KOPT-K1 (cell line): ENCODE measurements around the gene CNTNAP5.

Experiments used
- H3K27ac ChIP-seq: fragments of 200-600 bp; sonication (generic); 2 replicates; pipeline ENCODE4 v1.5.1; 2016; ENCODE audit warnings: antibody characterized with exemption, mild to moderate bottlenecking, low read depth, low read length; ENCODE audit not compliant: poor library complexity, severe bottlenecking
- H3K36me3 ChIP-seq: fragments of 200-600 bp; sonication (generic); 2 replicates; pipeline ENCODE4 v1.5.1; 2017; ENCODE audit warnings: antibody characterized with exemption, mild to moderate bottlenecking, low read length, moderate library complexity; ENCODE audit not compliant: insufficient read depth
- H3K9me3 ChIP-seq: fragments of 200-600 bp; sonication (generic); 2 replicates; pipeline ENCODE4 v1.5.1; 2017; ENCODE audit warnings: antibody characterized with exemption, low read length, mild to moderate bottlenecking; ENCODE audit not compliant: insufficient read depth, poor library complexity, severe bottlenecking

Gene CNTNAP5

GRCh38 chr2:124025171-124025580 lies at the start of gene CNTNAP5:
Gene CNTNAP5 (plus strand): TSS chr2:124025287. CDS start chr2:124025651, 364 bp downstream.
- Histone ChIP-seq H3K36me3 (no peaks in the 10 kb centered on the region), H3K9me3 (no peaks in the 10 kb centered on the region), H3K27ac (no peak within 1 kb of the TSS)

GRCh38 chr2:123976054-123976648 lies 48.9 kb upstream of the CNTNAP5 start:
- Histone ChIP-seq H3K9me3 (peaks cover 10% of the 10 kb centered on the region), H3K27ac (no peak overlapping the region), H3K36me3 (no peaks in the 10 kb centered on the region)

- Histone ChIP-seq H3K9me3 (no peaks in the 10 kb centered on the region), H3K27ac (no peak overlapping the region), H3K36me3 (no peaks in the 10 kb centered on the region)
Observed at GRCh38 chr2:123993728-123994323, 31.3 kb upstream of the CNTNAP5 start.

GRCh38 chr2:123999681-124000080 lies 25.4 kb upstream of the CNTNAP5 start:
- Histone ChIP-seq H3K36me3 (no peaks in the 10 kb centered on the region), H3K27ac (no peak overlapping the region), H3K9me3 (no peaks in the 10 kb centered on the region)

- Histone ChIP-seq H3K9me3 (no peaks in the 10 kb centered on the region), H3K36me3 (no peaks in the 10 kb centered on the region), H3K27ac (no peak overlapping the region)
Observed at GRCh38 chr2:124001696-124002430, 23.2 kb upstream of the CNTNAP5 start.

GRCh38 chr2:124018890-124019289 lies 6.2 kb upstream of the CNTNAP5 start:
- Histone ChIP-seq H3K36me3 (no peaks in the 10 kb centered on the region), H3K27ac (no peak overlapping the region), H3K9me3 (no peaks in the 10 kb centered on the region)

- Histone ChIP-seq H3K27ac (no peak overlapping the region), H3K36me3 (no peaks in the 10 kb centered on the region), H3K9me3 (no peaks in the 10 kb centered on the region)
Observed at GRCh38 chr2:124024561-124025170, 421 bp upstream of the CNTNAP5 start.

- H3K27ac ChIP-seq = no peak overlapping the region
- H3K9me3 ChIP-seq = no peaks in the 10 kb centered on the region
- H3K36me3 ChIP-seq = no peaks in the 10 kb centered on the region
Observed at GRCh38 chr2:124025891-124026434, 876 bp downstream of the CNTNAP5 start.

- Histone ChIP-seq H3K36me3 (no peaks in the 10 kb centered on the region), H3K9me3 (no peaks in the 10 kb centered on the region), H3K27ac (no peak overlapping the region)
Observed at GRCh38 chr2:124026503-124026902, 1.4 kb downstream of the CNTNAP5 start.

- Histone ChIP-seq H3K9me3 (no peaks in the 10 kb centered on the region), H3K27ac (no peak overlapping the region), H3K36me3 (no peaks in the 10 kb centered on the region)
Observed at GRCh38 chr2:124027182-124027581, 2.1 kb downstream of the CNTNAP5 start.

GRCh38 chr2:124032799-124033198 lies 7.7 kb downstream of the CNTNAP5 start:
- Histone ChIP-seq H3K36me3 (no peaks in the 10 kb centered on the region), H3K9me3 (no peaks in the 10 kb centered on the region), H3K27ac (no peak overlapping the region)

GRCh38 chr2:124034265-124034664 lies 9.2 kb downstream of the CNTNAP5 start:
- Histone ChIP-seq H3K9me3 (no peaks in the 10 kb centered on the region), H3K36me3 (no peaks in the 10 kb centered on the region), H3K27ac (no peak overlapping the region)

GRCh38 chr2:124035001-124035400 lies 9.9 kb downstream of the CNTNAP5 start:
- Histone ChIP-seq H3K27ac (no peak overlapping the region), H3K9me3 (no peaks in the 10 kb centered on the region), H3K36me3 (no peaks in the 10 kb centered on the region)

- Histone ChIP-seq H3K36me3 (no peaks in the 10 kb centered on the region), H3K27ac (no peak overlapping the region), H3K9me3 (no peaks in the 10 kb centered on the region)
Observed at GRCh38 chr2:124039032-124039431, 13.9 kb downstream of the CNTNAP5 start.

GRCh38 chr2:124039762-124040291 lies 14.7 kb downstream of the CNTNAP5 start:
- Histone ChIP-seq H3K27ac (no peak overlapping the region), H3K36me3 (no peaks in the 10 kb centered on the region), H3K9me3 (no peaks in the 10 kb centered on the region)
